HUES48 (cell line): Measurements from ENCODE around the gene HPS5.

ENCODE experiments used
- H3K27ac ChIP-seq: one replicate; pipeline ENCODE4 v1.7.0; 2013; ENCODE audit warnings: low read depth, low read length, inconsistent platforms
- H3K27me3 ChIP-seq: 2 replicates; pipeline ENCODE4 v1.6.1; 2013; ENCODE audit warnings: mild to moderate bottlenecking, low read length; ENCODE audit not compliant: control insufficient read depth, insufficient read depth
- H3K36me3 ChIP-seq: 2 replicates; pipeline ENCODE4 v1.6.1; 2013; ENCODE audit warnings: low read length; ENCODE audit not compliant: control insufficient read depth, insufficient read depth
- H3K4me1 ChIP-seq: 2 replicates; pipeline ENCODE4 v1.6.1; 2013; ENCODE audit warnings: mild to moderate bottlenecking, low read length; ENCODE audit not compliant: control insufficient read depth, insufficient read depth
- H3K4me3 ChIP-seq: 2 replicates; pipeline ENCODE4 v1.5.1; 2013; ENCODE audit warnings: mild to moderate bottlenecking, low read depth, low read length
- H3K9ac ChIP-seq: 2 replicates; pipeline ENCODE4 v1.6.1; 2013; ENCODE audit warnings: mild to moderate bottlenecking, low read depth, low read length, moderate library complexity
- H3K9me3 ChIP-seq: 2 replicates; pipeline ENCODE4 v1.6.1; 2013; ENCODE audit warnings: low read length; ENCODE audit not compliant: control insufficient read depth, insufficient read depth

Gene HPS5

GRCh38 chr11:18233912-18234311 lies 88.0 kb downstream of the HPS5 start:
- H3K27ac ChIP-seq = no peak overlapping the region
- H3K9ac ChIP-seq = no peak overlapping the region
- H3K4me3 ChIP-seq = no peak overlapping the region
- H3K4me1 ChIP-seq = no peaks in the 10 kb centered on the region
- no peaks in the 10 kb centered on the region for H3K27me3 ChIP-seq
- H3K36me3 ChIP-seq = no peaks in the 10 kb centered on the region
- H3K9me3 ChIP-seq = no peaks in the 10 kb centered on the region

DNA sequence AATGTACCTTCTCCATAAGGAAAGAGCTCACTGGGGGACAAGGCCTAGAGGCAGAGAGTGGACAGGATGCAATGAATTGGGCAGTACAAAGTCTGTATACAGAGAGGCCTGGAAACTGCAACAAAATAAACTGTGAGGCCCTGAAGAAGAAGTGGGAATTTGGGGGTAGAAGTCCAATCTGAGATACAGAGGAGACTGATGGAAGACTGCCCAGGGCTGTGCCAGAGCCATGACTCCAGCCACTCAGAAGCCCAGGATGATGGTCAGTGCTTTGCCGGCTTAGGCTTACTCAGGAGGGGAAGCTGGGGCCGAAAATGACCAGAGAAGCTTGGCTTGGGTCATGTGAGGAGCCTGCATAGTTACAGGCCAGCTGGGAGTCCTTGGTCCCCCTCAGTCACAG lies 91.1 kb downstream of the HPS5 start:
- H3K4me1 ChIP-seq = no peaks in the 10 kb centered on the region

DNA sequence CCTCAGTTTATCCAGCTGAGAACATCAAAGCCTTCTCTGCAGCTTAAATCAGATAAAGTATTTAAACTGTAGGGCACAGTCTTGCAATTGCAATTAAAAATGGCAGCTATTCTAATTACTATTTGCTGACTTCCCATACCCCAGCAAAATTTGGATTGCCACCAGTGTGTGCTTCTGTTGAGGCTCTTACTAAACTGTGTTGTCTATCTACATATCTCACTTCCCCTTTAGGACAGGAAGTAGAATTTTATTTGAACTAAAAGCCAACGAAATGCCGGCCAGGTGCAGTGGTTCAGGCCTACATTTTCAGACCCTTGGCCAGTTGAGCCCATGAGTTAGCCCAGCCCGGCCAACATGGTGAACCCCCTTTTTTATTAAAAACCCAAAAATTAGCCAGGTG lies 92.4 kb downstream of the HPS5 start:
- H3K27me3 ChIP-seq = no peaks in the 10 kb centered on the region
- H3K27ac ChIP-seq = no peak overlapping the region
- no peaks in the 10 kb centered on the region for H3K9me3 ChIP-seq
- H3K9ac ChIP-seq = no peak overlapping the region
- H3K36me3 ChIP-seq = no peaks in the 10 kb centered on the region
- no peak overlapping the region for H3K4me3 ChIP-seq
- H3K4me1 ChIP-seq = no peaks in the 10 kb centered on the region

More for the DNA sequence above, 91.1 kb downstream of the HPS5 start:
- Histone ChIP-seq H3K27me3 (no peaks in the 10 kb centered on the region), H3K4me3 (no peak overlapping the region), H3K27ac (no peak overlapping the region), H3K9me3 (no peaks in the 10 kb centered on the region), H3K36me3 (no peaks in the 10 kb centered on the region), H3K9ac (no peak overlapping the region)
